Neural progenitor cell (in vitro differentiated cells): ENCODE data around the gene DTD1. TPM values are rescaled to one million over a fixed set of nuclear protein-coding genes. Genes with fewer than 3 reads are reported as not detected.
A peak's percentile ranks its signal among the peaks of the same experiment; 100 is the strongest.

Source experiments
- DNase-seq: peaks from one replicate; pipeline ENCODE4 v3.0.0-alpha.2; 2016; ENCODE audit warnings: low spot score
- H2AFZ ChIP-seq: fragments of 200-600 bp; sonication (generic); replicated peaks from 2 replicates; pipeline ENCODE4 v1.6.1; 2016; ENCODE audit warnings: antibody characterized with exemption
- H3F3A ChIP-seq: fragments of 200-600 bp; sonication (generic); 2 replicates; pipeline ENCODE4 v1.6.1; 2016; ENCODE audit warnings: antibody characterized with exemption, low read depth
- H3K27ac ChIP-seq: fragments of 200-600 bp; sonication (generic); 2 replicates; pipeline ENCODE4 v1.5.1; 2016; ENCODE audit warnings: mild to moderate bottlenecking
- H3K27me3 ChIP-seq: fragments of 200-600 bp; sonication (generic); 2 replicates; pipeline ENCODE4 v1.6.1; 2016; ENCODE audit warnings: mild to moderate bottlenecking, moderate library complexity
- H3K36me3 ChIP-seq: fragments of 200-600 bp; sonication (generic); 2 replicates; pipeline ENCODE4 v1.5.1; 2016
- H3K4me1 ChIP-seq: fragments of 200-600 bp; sonication (generic); 2 replicates; pipeline ENCODE4 v1.6.1; 2016; ENCODE audit warnings: mixed run types
- H3K4me2 ChIP-seq: fragments of 200-600 bp; sonication (generic); 2 replicates; pipeline ENCODE4 v1.6.1; 2016
- H3K4me3 ChIP-seq: fragments of 200-600 bp; sonication (generic); 2 replicates; pipeline ENCODE4 v1.5.1; 2016
- H3K79me2 ChIP-seq: fragments of 200-600 bp; sonication (generic); 2 replicates; pipeline ENCODE4 v1.6.1; 2016; ENCODE audit warnings: low read depth
- H3K9ac ChIP-seq: fragments of 200-600 bp; sonication (generic); 2 replicates; pipeline ENCODE4 v1.6.1; 2016
- H3K9me3 ChIP-seq: fragments of 200-600 bp; sonication (generic); 2 replicates; pipeline ENCODE4 v1.5.1; 2016; ENCODE audit warnings: low read depth
- H4K20me1 ChIP-seq: fragments of 200-600 bp; sonication (generic); 2 replicates; pipeline ENCODE4 v1.6.1; 2016; ENCODE audit warnings: low read depth
- H3K27ac Mint-ChIP-seq: 3 replicates; pipeline ENCODE4 v1.8.0; 2021; ENCODE audit warnings: mixed read lengths
- H3K27me3 Mint-ChIP-seq: 2 replicates; pipeline ENCODE4 v1.8.0; 2022; ENCODE audit warnings: low read depth, mild to moderate bottlenecking, inconsistent platforms, moderate library complexity, mixed read lengths; ENCODE audit not compliant: insufficient read depth
- H3K36me3 Mint-ChIP-seq: 3 replicates; pipeline ENCODE4 v1.8.0; 2021; ENCODE audit warnings: mixed read lengths
- H3K4me1 Mint-ChIP-seq: 3 replicates; pipeline ENCODE4 v1.8.0; 2021; ENCODE audit warnings: mixed read lengths
- H3K4me3 Mint-ChIP-seq: 3 replicates; pipeline ENCODE4 v1.8.0; 2021; ENCODE audit warnings: mild to moderate bottlenecking, moderate library complexity, mixed read lengths
- H3K9me3 Mint-ChIP-seq: 3 replicates; pipeline ENCODE4 v1.8.0; 2020; ENCODE audit warnings: mixed read lengths
- CTCF ChIP-seq: fragments of 200-600 bp; sonication (generic); IDR thresholded peaks from 2 replicates; pipeline ENCODE4 v1.5.1; 2017; ENCODE audit warnings: antibody characterized with exemption, mild to moderate bottlenecking
- EZH2 ChIP-seq: fragments of 200-600 bp; sonication (generic); IDR thresholded peaks from 2 replicates; pipeline ENCODE4 v1.6.1; 2017; ENCODE audit warnings: antibody characterized with exemption, mild to moderate bottlenecking, moderate library complexity
- EZH2phosphoT487 ChIP-seq: fragments of 200-600 bp; sonication (generic); IDR thresholded peaks from 2 replicates; pipeline ENCODE4 v1.6.1; 2017; ENCODE audit warnings: antibody characterized with exemption
- total RNA-seq: library from RNA; depleted of rRNA; stranded (reverse); fragments of >200 nt; gene quantifications from 2 replicates; pipeline ENCODE4 v1.2.3, GENCODE V29; 2015; ENCODE audit warnings: low replicate concordance

The DTD1 gene
- total RNA-seq, 1 donor from 2014 or later, result 92.6 TPM

DNA sequence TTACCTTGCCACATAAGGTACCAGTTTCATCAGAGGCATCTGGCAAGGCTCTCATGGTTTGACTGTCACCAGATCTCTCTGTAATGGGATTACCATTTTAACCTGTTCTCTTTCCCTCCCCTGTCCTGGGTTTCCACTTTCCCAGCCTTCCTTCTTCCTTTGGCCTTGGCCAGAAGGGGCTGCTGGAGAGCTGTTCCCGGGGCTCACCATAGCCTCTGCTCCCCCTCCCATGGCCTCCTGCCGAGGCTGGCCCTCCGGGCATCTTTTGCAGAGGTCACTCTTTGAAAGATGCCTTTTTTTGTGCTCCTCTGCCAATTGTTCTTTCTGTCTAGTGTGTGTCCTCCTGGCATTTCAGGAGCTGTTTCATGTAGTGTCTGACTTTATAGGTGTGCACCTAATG is 125.0 kb downstream of the DTD1 start:
- H3K9me3 ChIP-seq, result no peaks in the 10 kb centered on the region
- no peaks in the 10 kb centered on the region for H3K27me3 ChIP-seq
- no peak overlapping the region for H3K9ac ChIP-seq
- Mint-ChIP-seq H3K4me3 (no peak overlapping the region), H3K36me3 (peaks cover 4% of the 10 kb centered on the region), H3K9me3 (no peaks in the 10 kb centered on the region), H3K27me3 (peaks cover 2% of the 10 kb centered on the region), H3K27ac (peak overlapping the region; percentile 50), H3K4me1 (peaks cover 12% of the 10 kb centered on the region)
- no peak overlapping the region for H3K4me3 ChIP-seq
- TF ChIP-seq EZH2phosphoT487 (no peak), CTCF (peak; percentile 59)
- H3K36me3 ChIP-seq, result no peaks in the 10 kb centered on the region
- H3K4me2 ChIP-seq, result peak overlapping the region; percentile 44
- peaks cover 6% of the 10 kb centered on the region for H3K4me1 ChIP-seq
- peaks cover 9% of the 10 kb centered on the region for H4K20me1 ChIP-seq
- no peaks in the 10 kb centered on the region for H3K79me2 ChIP-seq
- H2AFZ ChIP-seq, result no peak overlapping the region
- H3F3A ChIP-seq, result no peaks in the 10 kb centered on the region
- no peak overlapping the region for H3K27ac ChIP-seq
- peak; percentile 67 for DNase-seq

DNA sequence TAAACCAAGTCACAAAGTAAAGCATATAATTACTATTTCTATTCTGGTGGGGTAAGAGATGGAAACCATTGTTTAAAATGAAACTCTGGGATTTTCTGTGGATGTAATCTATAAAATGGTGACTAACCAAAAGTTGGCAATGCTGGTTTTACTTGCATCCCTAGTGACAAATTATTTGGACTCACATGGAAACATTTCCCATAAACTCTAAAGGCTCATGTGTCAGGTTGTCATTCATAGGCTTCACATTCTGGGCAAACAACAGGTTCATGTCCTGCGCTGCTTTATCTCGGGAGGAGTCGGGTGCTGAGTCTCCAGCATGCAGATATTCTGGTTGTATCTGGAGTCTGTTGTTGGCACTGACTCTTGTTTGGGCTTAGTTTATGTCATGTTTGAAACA is 127.7 kb downstream of the DTD1 start:
- peaks cover 2% of the 10 kb centered on the region for H3K9me3 Mint-ChIP-seq

GRCh38 chr20:18717062-18717461 is 129.2 kb downstream of the DTD1 start:
- H3K9me3 Mint-ChIP-seq, result peaks cover 8% of the 10 kb centered on the region

More for the DNA sequence above, 127.7 kb downstream of the DTD1 start:
- Mint-ChIP-seq H3K36me3 (peaks cover 6% of the 10 kb centered on the region), H3K4me1 (peaks cover 12% of the 10 kb centered on the region), H3K27me3 (peaks cover 2% of the 10 kb centered on the region), H3K4me3 (no peak overlapping the region), H3K27ac (no peak overlapping the region)
- DNase-seq, result no peak
- Histone ChIP-seq H3K4me1 (peaks cover 6% of the 10 kb centered on the region), H3K9me3 (no peaks in the 10 kb centered on the region), H4K20me1 (peaks cover 9% of the 10 kb centered on the region), H3K27me3 (no peaks in the 10 kb centered on the region), H3K4me2 (no peak overlapping the region), H3K9ac (no peak overlapping the region), H3K4me3 (no peak overlapping the region), H3F3A (no peaks in the 10 kb centered on the region), H3K36me3 (no peaks in the 10 kb centered on the region), H3K27ac (no peak overlapping the region), H2AFZ (no peak overlapping the region), H3K79me2 (no peaks in the 10 kb centered on the region)
- no peak for TF ChIP-seq CTCF
- no peak for TF ChIP-seq EZH2
- no peak for TF ChIP-seq EZH2phosphoT487

More at GRCh38 chr20:18717062-18717461, 129.2 kb downstream of the DTD1 start:
- Histone ChIP-seq H2AFZ (no peak overlapping the region), H3K4me3 (no peak overlapping the region), H3F3A (no peaks in the 10 kb centered on the region), H3K79me2 (no peaks in the 10 kb centered on the region), H3K27me3 (no peaks in the 10 kb centered on the region), H3K4me2 (no peak overlapping the region), H3K4me1 (peaks cover 6% of the 10 kb centered on the region), H3K9ac (no peak overlapping the region), H4K20me1 (peaks cover 9% of the 10 kb centered on the region), H3K36me3 (no peaks in the 10 kb centered on the region), H3K27ac (no peak overlapping the region), H3K9me3 (peaks cover 7% of the 10 kb centered on the region)
- Mint-ChIP-seq H3K36me3 (peaks cover 8% of the 10 kb centered on the region), H3K4me1 (peaks cover 12% of the 10 kb centered on the region), H3K27me3 (no peaks in the 10 kb centered on the region), H3K4me3 (no peak overlapping the region), H3K27ac (no peak overlapping the region)
- no peak for DNase-seq
- TF ChIP-seq CTCF (no peak), EZH2 (no peak), EZH2phosphoT487 (no peak)
